Measurements from ENCODE around the gene AGBL1.
A peak's percentile ranks its signal among the peaks of the same experiment; 100 is the strongest.
"Not testable (repeated sequence)": the region's sequence is repeated elsewhere in the genome, so short reads cannot be mapped to it uniquely, and the experiment has no call there.

AGBL1 gene

DNA sequence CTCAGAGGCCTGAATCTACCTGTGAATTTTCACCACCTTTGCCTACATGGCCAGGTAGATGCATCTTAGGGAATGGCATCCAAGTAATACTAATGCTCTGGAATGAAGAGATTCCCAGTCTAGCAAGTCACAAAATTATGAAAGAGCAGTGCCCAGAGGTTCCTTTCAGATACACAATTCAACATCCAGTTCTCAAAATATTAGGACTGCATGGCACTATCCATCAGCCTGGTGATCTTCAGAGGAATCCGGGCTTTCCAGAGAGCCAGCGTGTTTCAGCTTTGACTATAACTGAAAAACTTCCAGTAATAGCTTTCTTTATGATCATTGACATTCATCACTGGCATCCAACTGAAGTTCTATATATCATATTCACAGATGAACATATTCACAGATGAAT is 849.8 kb downstream of the AGBL1 start:
- no peak for DNase-seq (ENCODE audit: low read depth, low spot score)

DNA sequence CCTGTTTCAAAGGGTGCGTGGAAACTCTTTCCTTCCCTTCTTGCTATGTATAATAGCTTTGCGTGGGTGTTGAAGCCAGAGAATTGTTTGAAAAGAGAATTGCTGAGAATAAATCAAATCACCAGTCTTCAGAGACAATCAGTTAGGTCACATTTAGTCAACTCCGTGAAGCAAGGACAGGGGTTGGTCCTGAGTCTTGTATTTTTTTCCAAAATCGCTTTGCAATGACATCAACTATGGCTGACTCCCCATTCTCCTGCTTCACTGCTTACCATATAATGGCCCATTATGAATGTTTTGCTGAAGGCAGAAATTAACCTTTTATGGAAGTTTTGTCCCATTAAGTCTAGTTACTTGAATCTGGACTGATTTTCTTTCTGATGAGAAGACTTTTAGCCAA is 852.8 kb downstream of the AGBL1 start:
- no peak for DNase-seq (ENCODE audit: low read depth, low spot score)

DNA sequence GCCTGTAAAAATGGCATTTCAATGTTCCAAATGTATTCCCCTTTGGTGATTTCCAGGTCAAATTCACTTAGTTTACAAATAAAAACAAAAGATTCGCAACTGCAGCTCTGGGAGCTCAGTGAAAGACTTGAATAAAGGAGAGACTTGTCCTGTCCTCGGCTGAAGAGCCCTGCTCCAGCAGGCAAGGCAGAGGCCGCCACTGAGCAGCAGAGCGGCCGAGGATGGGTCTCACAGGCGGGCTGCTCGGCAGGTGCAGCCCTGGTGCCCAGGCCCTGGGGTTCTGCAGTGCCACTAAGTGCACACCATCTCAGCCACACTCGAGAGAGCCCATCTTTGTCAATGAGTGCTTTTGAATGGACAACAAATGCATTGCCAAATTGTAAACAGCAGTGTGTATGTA is 856.2 kb downstream of the AGBL1 start:
- DNase-seq (ENCODE audit: low read depth, low spot score): no peak

DNA sequence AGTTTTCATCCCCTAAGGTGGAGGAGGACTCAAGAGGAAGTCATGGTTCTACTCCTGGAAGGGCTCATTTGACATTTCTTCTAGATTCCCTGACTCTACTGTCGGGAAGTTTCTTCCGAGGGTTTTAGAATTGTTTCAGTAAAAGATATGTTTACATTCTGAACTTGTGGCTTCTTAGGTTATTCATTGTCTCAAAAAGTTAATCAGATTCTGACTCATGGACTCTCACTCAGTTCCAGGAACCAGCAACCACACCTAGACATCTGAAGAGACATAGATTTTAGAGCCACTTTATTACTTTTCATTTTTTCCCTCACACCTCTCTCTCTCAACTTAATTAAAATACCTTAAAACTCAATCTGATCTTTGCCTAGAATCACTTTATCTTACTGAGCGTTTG is 862.6 kb downstream of the AGBL1 start:
- no peak for DNase-seq (ENCODE audit: low read depth, low spot score)

DNA sequence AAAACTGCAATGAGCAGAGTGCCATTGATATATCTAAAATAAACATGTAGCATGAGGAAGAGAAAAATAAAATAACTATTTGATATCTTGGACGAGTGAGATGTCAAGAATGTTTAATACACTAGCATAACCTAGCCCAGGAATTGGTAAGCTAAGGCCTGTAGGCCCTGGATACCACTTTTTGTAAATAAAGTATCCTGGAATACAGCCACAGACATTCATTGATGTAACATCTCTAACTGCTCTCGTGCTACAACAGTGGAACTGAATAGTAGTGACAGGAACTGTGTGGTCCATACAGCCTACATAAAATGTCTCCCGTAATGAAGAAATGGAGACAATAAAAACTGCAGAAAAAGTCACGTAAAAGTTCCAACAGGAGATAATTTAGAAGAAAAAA is 869.0 kb downstream of the AGBL1 start:
- no peak for DNase-seq (ENCODE audit: low read depth, low spot score)

DNA sequence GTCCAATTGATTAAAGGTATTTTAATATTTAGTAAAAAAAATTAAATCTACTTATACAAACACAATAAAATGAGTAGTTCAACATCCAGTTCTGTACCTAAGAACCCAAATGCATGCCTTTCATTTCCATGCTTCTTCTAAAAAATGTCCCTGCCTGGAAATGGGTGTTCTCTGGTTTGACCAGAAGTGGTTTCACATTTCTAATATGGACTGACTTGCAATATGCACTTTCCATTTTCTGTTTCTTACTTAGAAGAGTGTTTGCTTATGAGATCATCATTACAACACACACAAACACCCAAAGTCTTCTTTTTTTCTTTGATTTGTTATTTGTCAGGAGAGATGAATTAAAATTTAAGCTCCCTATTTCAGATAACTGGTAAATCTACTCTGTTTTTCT is 879.6 kb downstream of the AGBL1 start:
- no peak for DNase-seq (ENCODE audit: low read depth, low spot score)

DNA sequence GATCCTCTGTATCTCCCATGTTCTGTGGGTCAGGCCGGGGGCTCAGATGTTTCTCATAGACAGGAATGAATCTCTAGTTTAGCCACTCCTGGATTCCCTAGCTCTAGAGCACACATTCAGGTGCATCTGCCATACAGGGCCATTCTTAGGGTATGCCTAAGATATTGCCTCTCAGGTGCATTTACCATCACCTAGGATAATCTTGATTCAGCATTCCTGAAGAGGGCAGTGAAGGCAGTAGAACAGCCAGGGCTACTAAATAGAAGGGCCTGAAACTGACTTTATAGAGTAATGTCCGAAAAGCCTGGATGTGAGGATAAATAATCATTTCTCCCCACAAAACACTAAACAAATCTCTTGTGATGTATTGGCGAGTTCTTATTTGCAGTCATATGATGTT is 882.0 kb downstream of the AGBL1 start:
- no peak for DNase-seq (ENCODE audit: low read depth, low spot score)

DNA sequence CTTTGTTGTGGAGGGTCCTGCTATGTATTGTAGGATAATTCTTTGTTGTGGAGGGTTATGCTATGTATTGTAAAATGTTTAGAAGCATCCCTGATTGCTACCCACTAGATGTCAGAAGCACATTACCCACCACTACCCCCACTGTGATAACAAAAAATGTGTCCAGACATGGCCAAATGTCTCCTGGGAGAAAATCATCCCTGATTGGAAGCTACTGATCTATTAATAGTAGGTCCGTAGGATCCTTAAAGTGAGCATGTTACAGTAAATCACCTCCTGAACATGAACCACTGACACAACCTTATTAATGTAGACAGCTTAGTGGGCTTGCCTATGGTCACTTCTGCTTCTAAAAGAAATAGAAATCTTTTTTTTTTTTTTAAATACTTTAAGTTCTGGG is 884.6 kb downstream of the AGBL1 start:
- DNase-seq (ENCODE audit: low read depth, low spot score): no peak

DNA sequence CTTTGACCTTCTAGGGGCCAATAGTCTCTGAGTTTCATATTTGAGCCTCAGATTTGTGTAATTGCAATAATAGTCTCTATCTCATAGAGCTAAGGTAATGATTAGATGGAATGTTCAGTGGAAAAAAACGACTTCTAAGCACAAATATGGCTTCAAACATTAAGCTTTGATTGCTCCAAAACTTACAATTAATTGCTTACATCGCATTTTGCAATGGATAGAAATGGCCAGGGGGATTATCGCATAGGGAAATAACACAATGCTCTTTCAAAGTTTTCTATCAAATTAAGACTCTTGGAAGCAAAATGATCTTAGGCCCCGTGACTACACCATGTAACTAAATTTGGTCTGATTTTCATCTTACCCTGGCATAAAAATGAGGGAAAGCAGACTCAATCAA is 888.6 kb downstream of the AGBL1 start:
- no peak for DNase-seq (ENCODE audit: low read depth, low spot score)

DNA sequence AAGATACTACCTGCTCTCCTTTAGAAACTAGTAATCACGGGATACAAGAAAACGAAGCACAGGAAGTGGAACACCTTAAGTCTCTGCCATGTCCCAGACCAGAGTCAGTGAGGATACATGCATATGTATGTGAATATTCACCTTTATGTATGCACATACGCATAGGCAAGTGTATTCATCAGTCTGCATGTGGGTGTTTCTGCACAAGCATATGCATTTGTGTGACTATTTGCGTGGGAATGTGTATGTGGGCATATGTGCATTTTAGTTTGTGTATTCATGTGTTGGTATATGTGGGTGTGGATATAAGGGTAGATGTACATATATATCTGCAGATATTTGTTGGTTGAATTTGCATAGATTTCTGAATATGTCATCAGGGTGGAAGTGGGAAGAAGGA is 889.7 kb downstream of the AGBL1 start:
- DNase-seq (ENCODE audit: low read depth, low spot score): no peak

DNA sequence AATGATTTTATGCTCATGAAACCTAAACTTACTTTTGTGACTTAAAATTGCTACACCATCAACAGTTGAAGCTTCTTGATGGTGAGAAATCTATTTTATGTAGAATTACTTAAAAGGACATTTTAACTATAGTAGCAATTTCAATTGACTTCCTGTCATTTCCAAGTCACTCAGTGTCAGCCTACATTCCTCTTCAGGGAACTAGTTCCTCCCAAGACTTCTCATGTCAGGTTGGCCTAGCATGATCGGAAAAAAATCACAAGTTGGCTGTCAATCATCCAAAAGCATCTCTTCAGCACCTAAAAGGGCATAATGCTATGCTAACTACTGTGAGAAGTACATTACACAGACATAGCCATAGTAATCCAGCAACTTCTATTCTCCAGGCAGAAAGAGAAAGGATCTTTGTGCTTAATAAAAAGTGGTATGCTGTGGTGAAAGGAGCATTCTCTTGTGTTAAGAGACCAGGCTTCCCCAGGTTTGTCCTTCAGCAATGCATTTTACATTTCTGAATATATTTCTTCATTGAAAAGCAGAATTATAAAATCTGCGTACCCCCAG is 893.7 kb downstream of the AGBL1 start:
- no peak for DNase-seq (ENCODE audit: low read depth, low spot score)

DNA sequence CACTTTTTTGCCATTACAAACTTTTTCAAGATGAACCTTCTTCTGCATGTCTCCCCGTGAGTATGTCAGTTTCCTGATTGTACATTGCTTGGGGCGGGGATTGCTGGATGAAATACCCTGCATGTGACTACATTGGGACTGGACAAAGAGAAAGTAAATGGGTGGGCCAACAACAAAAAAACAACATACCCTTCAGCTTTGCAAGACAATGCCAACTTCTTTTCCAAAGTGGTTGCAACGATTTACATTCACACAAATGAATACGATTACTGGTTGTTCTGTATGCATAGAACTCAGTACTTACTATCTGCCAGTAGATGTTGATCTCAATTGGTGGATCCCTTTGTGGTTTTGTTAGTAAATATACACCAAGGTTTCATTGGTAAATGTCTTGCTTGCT is 908.4 kb downstream of the AGBL1 start:
- no peak for DNase-seq (ENCODE audit: low read depth, low spot score)

DNA sequence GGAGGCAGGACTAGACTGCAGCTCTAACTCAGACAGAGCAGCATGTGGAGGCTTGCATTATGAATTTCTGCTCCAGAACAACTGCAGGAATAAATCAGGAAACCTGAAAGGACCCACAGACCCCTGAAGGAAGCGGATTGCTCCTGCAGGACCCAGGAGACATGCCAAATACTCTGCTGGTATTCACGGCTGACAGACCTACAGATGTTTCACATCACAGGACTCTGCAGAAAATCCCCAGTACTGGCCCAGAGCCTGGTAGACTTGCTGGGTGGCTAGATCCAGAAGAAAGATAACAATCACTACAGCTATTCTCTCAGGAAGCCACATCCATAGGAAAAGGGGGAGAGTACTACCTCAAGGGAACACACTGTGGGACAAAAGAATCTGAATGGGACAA is 942.1 kb downstream of the AGBL1 start:
- DNase-seq (ENCODE audit: low read depth, low spot score): no peak

DNA sequence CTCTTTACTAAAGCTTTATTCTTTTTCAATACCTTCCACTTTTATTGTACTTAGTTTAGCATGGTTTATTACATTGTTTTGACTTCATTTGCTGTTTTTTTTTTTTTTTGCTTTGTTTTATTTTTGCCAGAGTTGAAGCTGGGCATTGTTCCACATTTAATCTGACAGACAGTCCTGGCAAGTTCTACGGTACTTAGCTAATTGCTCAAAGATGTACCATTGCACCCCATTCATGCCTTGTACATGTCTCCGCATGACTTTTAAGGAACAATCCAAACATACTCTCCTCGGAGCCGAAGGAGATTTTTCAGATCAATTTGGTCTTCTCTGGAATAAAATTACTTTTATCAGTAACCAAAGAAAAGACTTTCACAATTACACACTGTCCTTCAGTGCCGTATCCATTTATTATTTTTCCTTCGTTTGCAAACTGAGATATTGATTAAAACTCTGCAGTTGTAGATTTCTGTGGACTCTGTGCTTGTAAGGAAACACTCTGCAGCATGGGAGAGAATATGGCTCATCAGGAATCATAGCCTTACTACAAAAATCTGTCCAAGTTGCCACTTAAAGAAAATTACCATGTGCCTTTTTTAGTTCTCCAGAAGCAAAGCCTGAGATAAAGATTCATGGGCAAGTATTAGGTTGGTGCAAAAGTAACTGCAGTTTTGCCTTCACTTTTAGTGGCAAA is 952.0 kb downstream of the AGBL1 start:
- peak; percentile 23 for DNase-seq (ENCODE audit: low read depth, low spot score)

DNA sequence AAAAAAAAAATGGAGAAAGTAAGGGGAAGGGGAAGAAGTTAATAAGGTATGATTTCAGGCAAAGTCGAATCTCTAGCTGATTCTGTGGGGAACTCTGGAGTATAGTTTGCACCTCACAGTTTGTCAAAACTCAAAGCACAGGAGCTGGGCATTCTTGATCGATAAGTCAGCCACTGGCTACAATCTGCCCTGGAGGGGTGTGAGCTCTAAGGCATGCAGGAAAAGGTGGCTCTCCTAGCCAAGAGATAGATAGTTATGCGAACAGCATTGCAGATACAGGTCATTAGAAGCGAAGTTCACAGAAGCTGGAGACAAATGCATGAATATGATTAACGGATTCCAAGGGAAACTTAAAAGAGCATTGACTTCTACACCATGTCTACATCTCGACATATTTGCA is 952.6 kb downstream of the AGBL1 start:
- peak; percentile 43 for DNase-seq (ENCODE audit: low read depth, low spot score)

DNA sequence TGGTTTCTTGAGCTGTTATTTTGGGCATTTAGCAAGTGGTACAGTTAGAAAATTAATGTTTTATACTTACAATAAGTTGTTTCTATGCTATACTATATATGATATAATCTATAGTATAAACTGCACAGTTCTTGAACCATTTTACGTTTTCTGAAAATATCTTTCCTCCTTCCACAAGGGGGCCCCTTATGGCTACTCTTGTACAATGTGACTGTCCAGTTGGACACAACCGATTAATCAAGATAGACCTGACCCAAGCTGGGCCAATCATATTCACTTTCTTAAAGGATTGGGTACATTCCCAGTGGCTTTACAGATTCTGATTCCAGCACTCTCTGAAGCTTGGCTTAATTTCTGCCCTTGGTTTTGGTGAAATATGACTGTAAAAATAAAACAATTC is 953.4 kb downstream of the AGBL1 start:
- DNase-seq (ENCODE audit: low read depth, low spot score): peak; percentile 11

DNA sequence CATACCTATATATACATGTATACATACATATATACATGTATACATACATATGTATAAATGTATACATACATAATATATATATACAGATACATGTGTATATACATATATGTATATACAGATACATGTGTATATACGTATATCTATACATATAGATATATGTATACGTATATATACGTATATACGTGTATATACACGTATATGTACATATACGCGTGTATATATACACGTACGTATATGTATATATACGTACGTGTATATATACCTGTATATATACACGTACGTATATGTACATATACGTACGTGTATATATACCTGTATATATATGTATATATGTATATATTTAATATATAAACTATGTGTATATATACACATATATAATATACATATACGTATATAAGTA is 955.2 kb downstream of the AGBL1 start:
- DNase-seq (ENCODE audit: low read depth, low spot score): no peak

DNA sequence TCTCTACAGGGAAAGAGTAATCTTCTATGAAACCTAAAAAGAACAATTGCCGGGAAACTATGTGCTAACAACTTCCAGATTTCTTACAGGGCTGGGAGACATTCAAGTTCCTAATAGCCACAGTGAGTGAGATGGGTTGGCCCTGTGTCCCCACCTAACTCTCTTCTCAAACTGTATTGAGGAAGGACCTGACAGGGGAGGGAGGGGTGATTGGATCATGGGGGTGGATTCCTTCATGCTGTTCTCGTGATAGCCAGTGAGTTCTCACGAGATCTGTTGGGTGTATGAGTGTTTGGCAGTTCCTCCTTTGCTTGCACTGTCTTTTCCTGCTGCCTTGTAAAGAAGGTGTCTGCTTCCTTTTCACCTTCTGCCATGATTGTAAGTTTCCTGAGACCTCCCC is 958.7 kb downstream of the AGBL1 start:
- no peak for DNase-seq (ENCODE audit: low read depth, low spot score)

DNA sequence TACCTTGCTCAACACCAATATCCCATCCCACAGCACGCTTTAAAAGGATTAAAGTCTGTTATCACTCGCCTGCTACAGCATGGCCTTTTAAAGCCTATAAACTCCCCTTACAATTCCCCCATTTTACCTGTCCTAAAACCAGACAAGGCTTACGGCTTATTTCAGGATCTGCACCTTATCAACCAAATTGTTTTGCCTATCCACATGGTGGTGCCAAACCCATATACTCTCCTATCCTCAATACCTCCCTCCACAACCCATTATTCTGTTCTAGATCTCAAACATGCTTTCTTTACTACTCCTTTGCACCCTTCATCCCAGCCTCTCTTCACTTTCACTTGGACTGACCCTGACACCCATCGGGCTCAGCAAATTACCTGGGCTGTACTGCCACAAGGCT is 962.9 kb downstream of the AGBL1 start:
- DNase-seq (ENCODE audit: low read depth, low spot score): not testable (repeated sequence)

DNA sequence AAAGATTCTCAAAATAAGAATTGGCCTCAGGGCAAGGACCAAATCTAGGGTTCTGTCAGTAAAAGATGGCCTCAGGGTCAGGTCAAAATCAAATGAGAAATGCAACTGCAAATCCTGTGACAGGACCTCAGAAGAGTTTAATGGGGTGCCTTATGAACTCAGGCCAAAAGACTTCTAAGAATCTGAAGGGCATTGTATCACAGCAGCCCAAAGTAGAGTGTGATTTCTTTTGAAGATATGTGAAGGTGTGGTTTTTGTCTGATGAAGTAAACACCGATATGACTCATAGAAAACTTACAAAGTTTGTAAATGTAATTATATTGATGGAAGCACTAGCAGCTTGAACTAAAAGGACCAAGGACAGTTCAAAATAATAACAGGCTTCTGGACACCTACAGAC is 966.1 kb downstream of the AGBL1 start:
- peak; percentile 41 for DNase-seq (ENCODE audit: low read depth, low spot score)

DNA sequence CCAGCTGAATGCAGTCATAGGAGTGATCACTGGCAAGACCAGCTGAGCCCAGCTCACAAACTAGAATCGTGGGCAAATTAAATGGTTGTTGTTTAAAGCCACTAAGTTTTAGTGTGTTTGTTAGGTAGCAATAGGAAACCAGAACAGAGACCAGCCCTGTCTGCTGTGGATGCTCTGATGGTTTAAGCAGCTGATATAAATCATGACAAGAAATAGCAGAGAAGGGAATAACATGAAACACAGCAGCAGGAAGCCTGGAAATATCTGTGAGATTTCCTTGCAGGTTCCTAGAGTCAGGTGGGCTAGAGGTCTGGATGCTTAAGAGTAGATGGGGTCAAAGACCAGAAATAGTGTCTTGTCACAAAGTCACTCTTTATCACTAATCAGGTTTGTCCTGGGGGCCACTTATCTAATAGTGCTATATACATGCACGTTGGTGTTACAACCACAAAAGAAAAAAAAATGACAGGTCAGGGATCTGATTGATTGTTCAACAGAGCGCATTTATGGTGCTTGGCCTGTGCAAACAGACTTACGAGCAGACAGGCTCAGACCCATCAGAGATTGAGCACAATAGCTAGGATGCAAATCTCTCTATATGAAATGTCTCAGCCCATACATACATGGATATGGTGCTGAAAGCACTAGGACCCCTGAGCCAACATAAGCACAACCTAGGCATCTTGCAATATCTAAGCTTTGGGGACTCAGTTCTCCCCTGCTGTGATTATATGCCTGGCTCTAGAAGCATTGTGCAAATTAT is 967.7 kb downstream of the AGBL1 start:
- DNase-seq (ENCODE audit: low read depth, low spot score): no peak

All from astrocyte of the hippocampus (primary cell).